LHCN-M2 (cell line): ENCODE measurements around the gene SNAPC5. TPM values are rescaled to one million over a fixed set of nuclear protein-coding genes. Genes with fewer than 3 reads are reported as not detected.

Source experiments
- DNase-seq: peaks from one replicate; pipeline ENCODE4 v3.0.0-alpha.2; 2012; ENCODE audit warnings: low read depth
- total RNA-seq: library from RNA; depleted of rRNA; stranded (reverse); fragments of >200 nt; gene quantifications from 2 replicates; pipeline ENCODE4 v1.2.3, GENCODE V29; 2014; rRNA removed

The SNAPC5 gene
- total RNA-seq, 1 experiment from 2014 or later, result 17.6 TPM

- peak; percentile 9 for DNase-seq
Measured at GRCh38 chr15:66459818-66460615, 37.5 kb downstream of the SNAPC5 start.

DNA sequence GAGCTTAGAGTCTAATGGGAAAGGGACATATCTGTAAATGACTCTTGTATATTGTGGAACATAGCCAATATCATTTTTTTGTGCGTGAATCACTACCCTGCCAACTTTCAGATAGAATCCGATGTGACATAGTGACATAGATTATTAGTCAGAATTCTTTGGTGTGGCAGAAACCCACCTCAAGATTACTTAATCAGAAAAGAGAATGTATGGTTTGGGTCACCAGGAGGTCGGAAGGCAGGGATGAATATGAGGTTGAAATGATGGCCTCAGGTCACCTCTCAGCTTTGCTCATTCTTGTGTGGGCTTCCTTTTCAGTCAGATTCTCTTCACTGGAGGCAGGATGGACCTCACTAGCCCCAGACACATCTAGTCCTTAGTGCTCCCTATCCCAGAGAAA, 41.4 kb downstream of the SNAPC5 start:
- DNase-seq, result no peak

- peak; percentile 29 for DNase-seq
Measured at GRCh38 chr15:66454143-66454542, 43.4 kb downstream of the SNAPC5 start.

DNA sequence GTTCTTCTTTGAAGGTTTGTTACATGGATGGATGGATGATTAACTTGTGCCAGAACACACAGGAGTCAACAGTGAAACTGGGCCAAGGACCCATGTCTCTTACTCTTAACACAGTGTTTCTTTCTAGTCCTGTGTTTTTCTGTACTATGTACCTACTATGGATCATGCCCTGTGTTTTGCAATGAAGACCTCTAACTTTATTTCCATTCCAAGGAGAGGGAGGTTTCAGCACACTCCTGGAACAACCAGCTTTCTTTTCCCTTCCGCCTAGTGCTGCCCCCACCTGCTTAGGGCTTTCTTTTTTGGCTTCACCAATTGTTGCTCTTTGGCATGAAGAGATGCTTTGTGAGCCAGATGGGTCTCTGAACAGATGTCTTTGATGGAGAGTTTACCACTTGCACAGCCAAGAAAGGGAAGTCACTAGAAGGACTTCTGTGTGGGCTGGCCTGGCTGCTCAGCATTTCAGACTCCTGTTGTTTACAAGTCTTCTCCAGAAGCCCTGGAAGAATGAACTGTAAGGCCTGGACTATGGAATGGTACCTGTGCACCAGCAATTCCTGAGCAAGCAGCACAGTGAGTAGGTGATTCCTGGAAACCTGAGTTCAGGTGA, 44.5 kb downstream of the SNAPC5 start:
- DNase-seq, result no peak

GRCh38 chr15:66452420-66452819, 45.1 kb downstream of the SNAPC5 start:
- DNase-seq, result no peak

Other genes starting within 250 kb of the SNAPC5 start
- gene MEGF11, start 244.0 kb downstream of the SNAPC5 start, total RNA-seq, result not detected in 2 replicates
- gene DIS3L, start 204.2 kb downstream of the SNAPC5 start, total RNA-seq, result 26.9 and 34.8 TPM in 2 replicates
- gene TIPIN, start 141.1 kb downstream of the SNAPC5 start, total RNA-seq, result 19.6 and 23.2 TPM in 2 replicates
- 60.5 and 68.4 TPM in 2 replicates for gene MAP2K1, start 110.8 kb downstream of the SNAPC5 start, total RNA-seq
- 4,112 and 6,708 TPM in 2 replicates for gene RPL4, start 7.1 kb upstream of the SNAPC5 start, total RNA-seq
- 44.9 and 51.1 TPM in 2 replicates for gene ZWILCH, start 7.6 kb upstream of the SNAPC5 start, total RNA-seq
- gene LCTL, start 68.2 kb upstream of the SNAPC5 start, total RNA-seq, result 0.11 TPM in 1 of 2 replicates, not detected in the other
- gene SMAD6, start 204.5 kb upstream of the SNAPC5 start, total RNA-seq, result 2.4 and 3.3 TPM in 2 replicates